Fibroblast of lung (primary cell): ENCODE measurements around the gene CPNE4. TPM values are rescaled to one million over a fixed set of nuclear protein-coding genes. Genes with fewer than 3 reads are reported as not detected.
A peak's percentile ranks its signal among the peaks of the same experiment; 100 is the strongest.

Experiments used
- DNase-seq, 2 donors: peaks; one replicate each; pipeline versions ENCODE4 v3.0.0 to v3.0.0-alpha.2; 2010; ENCODE audit warnings: low read depth in 2 of 2
- H2AFZ ChIP-seq: 2 replicates; pipeline ENCODE4 v1.5.1; 2012; ENCODE audit warnings: low read length, control low read depth, inconsistent platforms
- H3K27ac ChIP-seq: 2 replicates; pipeline ENCODE4 v1.5.1; 2011; ENCODE audit warnings: low read length, control low read depth; ENCODE audit not compliant: insufficient read depth
- H3K27me3 ChIP-seq: 2 replicates; pipeline ENCODE4 v1.5.1; 2011; ENCODE audit warnings: mild to moderate bottlenecking, low read length; ENCODE audit not compliant: control insufficient read depth, insufficient read depth
- H3K36me3 ChIP-seq: 2 replicates; pipeline ENCODE4 v1.5.1; 2011; ENCODE audit warnings: low read length; ENCODE audit not compliant: control insufficient read depth, insufficient read depth
- H3K4me1 ChIP-seq: 2 replicates; pipeline ENCODE4 v1.5.1; 2011; ENCODE audit warnings: low read length; ENCODE audit not compliant: control insufficient read depth, insufficient read depth; ENCODE audit errors: extremely low read depth
- H3K4me2 ChIP-seq: 2 replicates; pipeline ENCODE4 v1.5.1; 2011; ENCODE audit warnings: low read length, control low read depth; ENCODE audit not compliant: insufficient read depth; ENCODE audit errors: extremely low read depth
- H3K4me3 ChIP-seq, 4 experiments: fragments of 200-600 bp in 1 of 4; sonication (generic) in 1 of 4; replicated peaks in 1 of 4; 2 replicates each; pipeline ENCODE4 v1.5.1; 2011 to 2016; ENCODE audit warnings: low read length in 4 of 4, low read depth in 3 of 4, mild to moderate bottlenecking in 3 of 4, control low read depth in 2 of 4, inconsistent platforms in 1 of 4, mixed read lengths in 1 of 4; ENCODE audit not compliant: insufficient read depth in 1 of 4; ENCODE audit errors: control extremely low read depth in 1 of 4
- H3K79me2 ChIP-seq: 2 replicates; pipeline ENCODE4 v1.5.1; 2012; ENCODE audit warnings: mild to moderate bottlenecking, low read length, inconsistent platforms; ENCODE audit not compliant: control insufficient read depth, insufficient read depth
- H3K9ac ChIP-seq: 2 replicates; pipeline ENCODE4 v1.5.1; 2011; ENCODE audit warnings: mild to moderate bottlenecking, low read length, control low read depth; ENCODE audit not compliant: insufficient read depth
- H3K9me3 ChIP-seq: 2 replicates; pipeline ENCODE4 v1.5.1; 2012; ENCODE audit warnings: low read depth, low read length; ENCODE audit not compliant: control insufficient read depth, insufficient read depth
- H4K20me1 ChIP-seq: 2 replicates; pipeline ENCODE4 v1.5.1; 2011; ENCODE audit warnings: low read length; ENCODE audit not compliant: control insufficient read depth, insufficient read depth; ENCODE audit errors: extremely low read depth
- EZH2 ChIP-seq: IDR thresholded peaks from 2 replicates; pipeline ENCODE4 v1.5.1; 2012; ENCODE audit warnings: low read length, control low read depth, mild to moderate bottlenecking; ENCODE audit errors: missing control alignments
- polyA plus RNA-seq, 2 donors: library from polyadenylated mRNA; depleted of rRNA in 1 of 2; stranded (reverse) in 1 of 2; unstranded in 1 of 2; fragments of >200 nt; gene quantifications; 2 replicates each; pipeline ENCODE4 v1.2.1, GENCODE V29; 2011 to 2012; ENCODE audit warnings: missing spikeins in 1 of 2
- total RNA-seq: library from RNA; depleted of rRNA; stranded (reverse); fragments of >200 nt; gene quantifications from 2 replicates; pipeline ENCODE4 v1.2.1, GENCODE V29; 2014
- TF ChIP-seq, protein P1 (sequence below), 2 donors: IDR thresholded peaks in 1 of 2; conservative IDR thresholded peaks in 1 of 2; 1 replicate in 1 of 2; 2 replicates in 1 of 2; pipeline ENCODE4 v1.5.1; 2011 to 2012; ENCODE audit warnings: low read length in 2 of 2, control low read depth in 1 of 2, inconsistent platforms in 1 of 2, low read depth in 1 of 2, mild to moderate bottlenecking in 1 of 2

CPNE4 gene
- total and polyA plus RNA-seq, 2 donors (not counting 1 experiment from before 2014, with no cell fraction given), result 0.17 TPM; not detected in 1

GRCh38 chr3:131729643-131730017 is 305.2 kb downstream of the CPNE4 start:
- H3K9ac ChIP-seq, result no peak overlapping the region
- H3K27me3 ChIP-seq, result no peaks in the 10 kb centered on the region
- no peak overlapping the region for H3K27ac ChIP-seq
- no peak overlapping the region for H2AFZ ChIP-seq
- no peaks in the 10 kb centered on the region for H3K4me1 ChIP-seq
- no peaks in the 10 kb centered on the region for H3K36me3 ChIP-seq
- no peak overlapping the region for H3K4me3 ChIP-seq
- no peak overlapping the region for H3K4me2 ChIP-seq
- no peaks in the 10 kb centered on the region for H4K20me1 ChIP-seq
- TF ChIP-seq, protein P1, sequence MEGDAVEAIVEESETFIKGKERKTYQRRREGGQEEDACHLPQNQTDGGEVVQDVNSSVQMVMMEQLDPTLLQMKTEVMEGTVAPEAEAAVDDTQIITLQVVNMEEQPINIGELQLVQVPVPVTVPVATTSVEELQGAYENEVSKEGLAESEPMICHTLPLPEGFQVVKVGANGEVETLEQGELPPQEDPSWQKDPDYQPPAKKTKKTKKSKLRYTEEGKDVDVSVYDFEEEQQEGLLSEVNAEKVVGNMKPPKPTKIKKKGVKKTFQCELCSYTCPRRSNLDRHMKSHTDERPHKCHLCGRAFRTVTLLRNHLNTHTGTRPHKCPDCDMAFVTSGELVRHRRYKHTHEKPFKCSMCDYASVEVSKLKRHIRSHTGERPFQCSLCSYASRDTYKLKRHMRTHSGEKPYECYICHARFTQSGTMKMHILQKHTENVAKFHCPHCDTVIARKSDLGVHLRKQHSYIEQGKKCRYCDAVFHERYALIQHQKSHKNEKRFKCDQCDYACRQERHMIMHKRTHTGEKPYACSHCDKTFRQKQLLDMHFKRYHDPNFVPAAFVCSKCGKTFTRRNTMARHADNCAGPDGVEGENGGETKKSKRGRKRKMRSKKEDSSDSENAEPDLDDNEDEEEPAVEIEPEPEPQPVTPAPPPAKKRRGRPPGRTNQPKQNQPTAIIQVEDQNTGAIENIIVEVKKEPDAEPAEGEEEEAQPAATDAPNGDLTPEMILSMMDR (conservative IDR thresholded peaks at IDR 0.05 in 1 of 2, IDR thresholded peaks at IDR 0.05 in 1 of 2; ENCODE audit: low read depth in 1 of 2, low read length in 2 of 2), result no peak
- H3K79me2 ChIP-seq, result no peaks in the 10 kb centered on the region
- no peak for DNase-seq
- no peaks in the 10 kb centered on the region for H3K9me3 ChIP-seq

DNA sequence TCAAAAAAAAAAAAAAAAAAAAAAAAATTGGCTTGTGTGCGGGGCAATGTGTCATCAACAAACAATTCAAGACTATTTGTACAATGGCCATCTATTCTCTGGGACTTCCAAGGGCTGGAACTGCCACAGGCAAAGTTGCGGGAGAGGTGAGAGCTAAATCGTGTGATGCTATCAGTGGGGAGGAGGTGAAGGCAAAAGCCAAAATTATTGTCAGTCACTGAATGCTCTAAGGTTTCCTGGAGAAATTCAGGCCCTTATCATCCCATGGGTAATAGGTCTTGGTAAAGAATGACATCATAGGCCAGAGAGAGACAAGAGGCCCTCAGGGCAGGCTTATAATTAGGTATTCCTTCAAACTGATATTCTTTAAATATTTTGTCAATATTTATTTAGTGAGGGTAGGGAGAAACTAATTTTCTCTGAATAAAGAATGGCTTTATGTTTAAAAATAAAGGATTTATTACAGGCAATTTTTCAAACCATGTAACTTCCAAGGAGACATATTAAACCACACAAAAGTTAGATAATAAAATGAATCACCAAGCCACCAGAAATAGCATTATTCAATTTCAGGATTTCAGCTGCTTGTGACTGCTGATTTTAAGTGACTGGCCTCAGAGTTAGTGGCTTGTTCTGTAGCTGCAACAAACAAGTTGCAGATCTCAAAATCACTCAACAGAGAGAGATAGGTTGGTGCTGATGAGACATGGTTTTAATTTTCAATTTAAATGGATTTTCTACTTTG is 305.7 kb downstream of the CPNE4 start:
- H3K27me3 ChIP-seq, result no peaks in the 10 kb centered on the region
- no peaks in the 10 kb centered on the region for H3K36me3 ChIP-seq
- H2AFZ ChIP-seq, result no peak overlapping the region
- H3K9me3 ChIP-seq, result no peaks in the 10 kb centered on the region
- DNase-seq, result peak in 1 of 2 donors; percentile 35
- TF ChIP-seq EZH2, result no peak
- TF ChIP-seq, protein P1 (conservative IDR thresholded peaks at IDR 0.05 in 1 of 2, IDR thresholded peaks at IDR 0.05 in 1 of 2; ENCODE audit: low read depth in 1 of 2, low read length in 2 of 2), result no peak
- H4K20me1 ChIP-seq, result no peaks in the 10 kb centered on the region
- no peak overlapping the region for H3K4me3 ChIP-seq
- no peak overlapping the region for H3K27ac ChIP-seq
- no peaks in the 10 kb centered on the region for H3K79me2 ChIP-seq
- no peaks in the 10 kb centered on the region for H3K4me1 ChIP-seq
- no peak overlapping the region for H3K9ac ChIP-seq
- no peak overlapping the region for H3K4me2 ChIP-seq

DNA sequence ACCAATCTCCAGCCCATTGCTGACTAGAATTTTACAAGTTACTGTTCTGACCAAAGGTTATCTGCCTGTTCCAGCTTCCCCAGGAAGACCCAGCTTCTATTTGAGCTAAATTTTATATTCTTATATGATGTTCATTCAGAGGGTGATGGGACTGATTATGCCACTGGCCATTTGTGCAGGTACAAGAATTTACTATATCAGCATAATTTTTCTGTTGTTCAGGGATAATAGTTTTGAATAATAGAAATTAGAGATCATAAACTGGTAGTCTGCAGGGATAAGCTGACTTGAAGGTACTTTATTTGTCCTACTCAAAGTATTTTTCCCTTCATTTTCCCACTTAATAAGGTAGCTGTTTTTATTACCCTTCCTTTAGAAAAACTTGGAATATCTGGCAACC is 309.4 kb downstream of the CPNE4 start:
- DNase-seq, result no peak
- Histone ChIP-seq H3K27ac (no peak overlapping the region), H3K9me3 (no peaks in the 10 kb centered on the region), H3K9ac (no peak overlapping the region), H4K20me1 (no peaks in the 10 kb centered on the region), H3K4me2 (no peak overlapping the region), H3K79me2 (no peaks in the 10 kb centered on the region), H3K27me3 (no peaks in the 10 kb centered on the region), H2AFZ (no peak overlapping the region), H3K36me3 (no peaks in the 10 kb centered on the region), H3K4me1 (no peaks in the 10 kb centered on the region), H3K4me3 (no peak overlapping the region)
- TF ChIP-seq EZH2, result no peak
- TF ChIP-seq, protein P1 (conservative IDR thresholded peaks at IDR 0.05 in 1 of 2, IDR thresholded peaks at IDR 0.05 in 1 of 2; ENCODE audit: low read depth in 1 of 2, low read length in 2 of 2), result no peak
